NCI-H526 treated with DMSO at 0.1 percent for 48 hours (cell line): ENCODE data around the gene CNOT6L.
"Not testable (repeated sequence)": the region's sequence is repeated elsewhere in the genome, so short reads cannot be mapped to it uniquely, and the experiment has no call there.

Experiments used
- DNase-seq: peaks from one replicate; lab custom pipeline; 2025; lab: John Stamatoyannopoulos, UW

CNOT6L gene

DNA sequence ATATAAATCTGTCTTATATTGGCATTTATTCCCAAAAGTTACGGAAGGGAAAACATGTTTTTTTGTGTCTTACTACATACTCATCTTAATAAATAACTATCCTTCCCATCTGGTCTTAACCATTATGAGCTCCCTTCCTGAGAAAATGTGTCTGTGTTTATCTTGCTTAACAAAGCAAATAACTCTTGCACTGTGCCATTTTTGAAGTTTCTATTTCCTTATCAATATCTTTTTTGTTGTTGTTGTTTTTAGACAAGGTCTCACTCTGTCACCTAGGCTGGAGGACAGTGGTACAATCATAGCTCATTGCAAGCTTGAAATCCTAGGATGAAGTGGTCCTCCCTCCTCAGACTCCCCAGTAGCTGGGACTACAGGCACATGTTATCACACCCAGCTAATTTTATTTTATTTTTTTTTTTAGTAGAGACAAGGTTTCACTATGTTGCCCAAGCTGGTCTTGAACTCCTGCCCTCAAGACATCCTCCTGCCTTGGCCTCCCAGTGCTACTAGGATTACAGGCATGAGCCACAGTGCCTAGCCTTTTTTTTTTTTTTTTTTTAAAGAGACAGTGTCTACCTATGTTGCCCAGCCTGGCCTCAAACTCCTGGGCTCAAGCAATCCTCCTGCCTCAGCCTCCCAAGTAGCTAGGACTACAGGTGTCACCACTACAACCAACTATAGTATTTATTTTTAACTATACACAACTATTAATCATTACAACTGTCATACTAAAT is 36.9 kb downstream of the CNOT6L start:
- no peak for DNase-seq

- DNase-seq = not testable (repeated sequence)
These were observed 38.4 kb downstream of the CNOT6L start for GRCh38 chr4:77780762-77781161.

GRCh38 chr4:77777135-77777807 is 41.9 kb downstream of the CNOT6L start:
- no peak for DNase-seq

GRCh38 chr4:77776182-77777134 is 42.7 kb downstream of the CNOT6L start:
- peak; percentile 79 for DNase-seq

- DNase-seq = no peak
These were observed 46.1 kb downstream of the CNOT6L start for GRCh38 chr4:77773101-77773500.

- DNase-seq = no peak
These were observed 47.6 kb downstream of the CNOT6L start for GRCh38 chr4:77771566-77771965.

GRCh38 chr4:77765720-77766119 is 53.4 kb downstream of the CNOT6L start:
- DNase-seq = no peak

GRCh38 chr4:77762531-77762930 is 56.6 kb downstream of the CNOT6L start:
- DNase-seq = no peak

- no peak for DNase-seq
These were observed 57.6 kb downstream of the CNOT6L start for GRCh38 chr4:77761595-77761994.

GRCh38 chr4:77758804-77759203 is 60.4 kb downstream of the CNOT6L start:
- DNase-seq = no peak

GRCh38 chr4:77751764-77752163 is 67.4 kb downstream of the CNOT6L start:
- DNase-seq = no peak

DNA sequence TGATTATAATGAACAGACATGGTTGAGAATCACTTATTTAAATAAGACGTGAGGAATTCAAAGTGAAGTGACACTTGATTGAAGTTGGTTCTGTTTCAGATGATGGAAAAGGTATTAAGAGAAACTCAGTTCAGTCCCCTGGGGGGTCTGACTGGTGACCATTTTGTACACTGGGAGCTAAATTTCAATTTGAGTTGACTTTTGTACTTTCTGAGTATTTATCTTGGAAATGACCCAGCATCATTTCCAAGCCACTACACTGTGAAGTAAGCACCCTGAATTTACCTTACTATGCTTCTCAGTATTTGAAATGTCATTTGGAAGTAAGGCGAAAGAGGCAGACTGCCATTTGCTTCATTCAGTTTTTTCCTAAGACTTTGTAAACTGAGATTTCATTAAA is 73.4 kb downstream of the CNOT6L start:
- DNase-seq = no peak

GRCh38 chr4:77742054-77742453 is 77.1 kb downstream of the CNOT6L start:
- no peak for DNase-seq

GRCh38 chr4:77740480-77740879 is 78.7 kb downstream of the CNOT6L start:
- no peak for DNase-seq

- no peak for DNase-seq
These were observed 84.2 kb downstream of the CNOT6L start for GRCh38 chr4:77734928-77735327.

DNA sequence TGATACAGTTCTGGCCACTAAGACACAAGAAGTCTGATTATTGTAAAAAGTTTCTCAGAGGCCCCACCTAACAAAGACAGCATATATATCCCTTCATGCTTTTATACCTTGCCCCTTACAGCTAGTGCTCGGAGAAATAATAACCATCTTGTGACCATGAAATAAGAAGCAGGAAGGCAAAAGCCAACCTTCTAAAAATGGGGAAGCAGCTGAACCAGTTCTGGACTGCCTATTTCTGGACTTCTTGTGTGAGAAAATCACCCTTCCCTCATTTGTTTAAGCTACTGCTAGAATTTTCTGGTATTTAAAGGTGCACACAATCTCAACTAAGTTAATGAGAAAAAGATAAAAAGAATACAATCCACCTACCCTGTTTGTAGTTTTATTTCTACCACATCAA is 87.5 kb downstream of the CNOT6L start:
- no peak for DNase-seq

- DNase-seq = no peak
These were observed 90.7 kb downstream of the CNOT6L start for GRCh38 chr4:77728420-77728819.

GRCh38 chr4:77721073-77721472 is 98.1 kb downstream of the CNOT6L start:
- no peak for DNase-seq

DNA sequence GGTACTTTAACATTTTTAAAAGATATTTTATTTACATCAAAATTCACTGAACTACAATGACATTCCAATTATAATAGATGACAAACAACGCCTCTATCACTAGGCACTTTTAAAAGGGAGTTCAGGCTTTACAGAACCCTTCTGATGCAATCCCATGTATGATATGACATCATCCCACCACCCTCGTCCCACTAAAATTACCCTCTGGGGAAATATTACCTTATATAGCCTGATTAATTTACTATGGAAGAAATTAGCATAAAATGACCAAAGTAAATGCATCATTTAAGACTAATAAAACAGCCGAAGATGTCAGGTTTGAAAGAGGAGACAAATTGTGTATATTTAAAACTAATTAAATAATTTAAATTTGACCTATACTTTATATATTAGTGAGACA is 100.7 kb downstream of the CNOT6L start:
- not testable (repeated sequence) for DNase-seq

GRCh38 chr4:77715414-77716290 is 103.5 kb downstream of the CNOT6L start:
- DNase-seq = no peak

DNA sequence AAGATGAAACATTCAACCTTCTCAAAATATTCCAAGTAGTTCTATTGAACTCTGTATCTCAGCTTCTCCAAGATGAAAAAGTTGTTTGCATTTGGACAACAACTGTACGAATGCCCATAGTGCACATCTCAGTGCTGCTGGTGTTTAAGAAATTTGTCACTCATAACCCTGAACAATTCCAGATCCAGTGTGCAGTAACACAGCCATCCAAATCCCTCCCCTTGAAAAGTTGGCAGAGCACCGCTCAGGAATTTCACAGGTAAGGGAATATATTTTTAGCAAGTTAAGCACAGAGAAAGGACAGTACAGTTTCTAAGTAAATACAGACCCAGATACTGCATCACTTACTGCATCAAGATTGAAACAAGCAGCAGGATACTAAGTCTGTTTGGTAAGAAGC is 104.7 kb downstream of the CNOT6L start:
- DNase-seq = no peak

GRCh38 chr4:77713884-77714283 is 105.3 kb downstream of the CNOT6L start:
- no peak for DNase-seq
